DOHH2 (cell line): ENCODE measurements around the gene TCERG1L.

Source experiments
- H3F3A ChIP-seq: fragments of 200-600 bp; sonication (generic), shearing (Covaris generic); 2 replicates; pipeline ENCODE4 v1.6.0; 2016; ENCODE audit warnings: antibody characterized with exemption, mild to moderate bottlenecking; ENCODE audit not compliant: control insufficient read depth, insufficient read depth
- H3K27ac ChIP-seq: fragments of 200-600 bp; sonication (generic); 2 replicates; pipeline ENCODE4 v1.5.1; 2014; ENCODE audit warnings: low read depth, mild to moderate bottlenecking, low read length, moderate library complexity
- H3K27me3 ChIP-seq: fragments of 200-600 bp; sonication (generic); 2 replicates; pipeline ENCODE4 v1.6.1; 2014; ENCODE audit warnings: mild to moderate bottlenecking, low read length, mixed read lengths; ENCODE audit not compliant: control insufficient read depth
- H3K36me3 ChIP-seq: fragments of 200-600 bp; sonication (generic); 2 replicates; pipeline ENCODE4 v1.6.1; 2014; ENCODE audit warnings: mild to moderate bottlenecking, low read length, moderate library complexity, mixed read lengths; ENCODE audit not compliant: control insufficient read depth
- H3K4me1 ChIP-seq: fragments of 200-600 bp; sonication (generic); 2 replicates; pipeline ENCODE4 v1.6.1; 2014; ENCODE audit warnings: mild to moderate bottlenecking, low read length, mixed read lengths; ENCODE audit not compliant: control insufficient read depth
- H3K4me2 ChIP-seq: fragments of 200-600 bp; sonication (generic); 2 replicates; pipeline ENCODE4 v1.6.0; 2014; ENCODE audit warnings: mild to moderate bottlenecking, low read length, moderate library complexity
- H3K4me3 ChIP-seq: fragments of 200-600 bp; sonication (generic); 2 replicates; pipeline ENCODE4 v1.5.1; 2014; ENCODE audit warnings: mild to moderate bottlenecking, low read length, mixed read lengths
- H3K79me2 ChIP-seq: fragments of 200-600 bp; sonication (generic); 2 replicates; pipeline ENCODE4 v1.6.1; 2014; ENCODE audit warnings: mild to moderate bottlenecking, low read length, mixed read lengths; ENCODE audit not compliant: control insufficient read depth
- H3K9me2 ChIP-seq: fragments of 200-600 bp; sonication (generic); replicated peaks from 2 replicates; pipeline ENCODE4 v1.6.1; 2014; ENCODE audit warnings: mild to moderate bottlenecking, low read length, mixed read lengths; ENCODE audit not compliant: control insufficient read depth
- H3K9me3 ChIP-seq: fragments of 200-600 bp; sonication (generic); 2 replicates; pipeline ENCODE4 v1.6.1; 2014; ENCODE audit warnings: antibody characterized with exemption, low read length, mixed read lengths; ENCODE audit not compliant: control insufficient read depth, insufficient read depth
- H4K20me1 ChIP-seq: fragments of 200-600 bp; sonication (generic); 2 replicates; pipeline ENCODE4 v1.6.0; 2014; ENCODE audit warnings: low read depth, mild to moderate bottlenecking, antibody characterized with exemption, low read length, moderate library complexity; ENCODE audit not compliant: control insufficient read depth, insufficient read depth
- CTCF ChIP-seq: fragments of 200-600 bp; sonication (generic); IDR thresholded peaks from one replicate; pipeline ENCODE4 v1.5.1; 2014; ENCODE audit warnings: antibody characterized with exemption, mild to moderate bottlenecking, low read depth, low read length; ENCODE audit not compliant: poor library complexity, severe bottlenecking
- EZH2phosphoT487 ChIP-seq: fragments of 200-600 bp; sonication (generic); IDR thresholded peaks from 2 replicates; pipeline ENCODE4 v1.6.1; 2017; ENCODE audit warnings: borderline replicate concordance, mild to moderate bottlenecking, antibody characterized with exemption, low read length, moderate library complexity, mixed read lengths

Gene TCERG1L

GRCh38 chr10:131316321-131317075 is 5.0 kb upstream of the TCERG1L start:
- H4K20me1 ChIP-seq: no peaks in the 10 kb centered on the region
- no peaks in the 10 kb centered on the region for H3K79me2 ChIP-seq
- H3K27ac ChIP-seq: no peak overlapping the region
- no peaks in the 10 kb centered on the region for H3F3A ChIP-seq
- no peaks in the 10 kb centered on the region for H3K27me3 ChIP-seq
- H3K4me3 ChIP-seq: no peak overlapping the region
- no peaks in the 10 kb centered on the region for H3K4me1 ChIP-seq
- H3K36me3 ChIP-seq: no peaks in the 10 kb centered on the region
- TF ChIP-seq CTCF (no peak), EZH2phosphoT487 (no peak)
- no peaks in the 10 kb centered on the region for H3K9me2 ChIP-seq
- H3K9me3 ChIP-seq: no peaks in the 10 kb centered on the region; the same call in 1 of the 2 replicates
- H3K4me2 ChIP-seq: no peak overlapping the region

DNA sequence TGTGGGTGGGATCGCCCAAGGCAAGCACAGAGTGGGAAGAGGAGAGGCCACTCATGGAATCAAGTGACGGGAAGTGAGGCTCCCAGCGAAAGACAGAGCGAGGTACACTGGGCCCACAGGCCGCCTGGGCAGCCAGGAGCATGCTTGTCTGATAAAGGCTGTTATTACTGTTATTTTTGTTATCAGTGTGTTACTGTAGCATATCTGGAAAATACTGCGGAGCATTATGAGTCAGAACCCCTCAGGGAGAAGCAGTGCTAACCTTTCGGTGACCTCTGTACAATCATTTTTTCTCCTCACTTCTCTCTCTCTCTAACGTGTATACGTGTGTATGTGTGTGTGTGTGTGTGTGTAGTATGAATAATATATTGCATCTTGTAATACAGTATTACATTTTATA is 3.8 kb upstream of the TCERG1L start:
- no peak overlapping the region for H3K4me3 ChIP-seq
- no peaks in the 10 kb centered on the region for H4K20me1 ChIP-seq
- no peaks in the 10 kb centered on the region for H3K79me2 ChIP-seq
- H3K9me3 ChIP-seq: no peaks in the 10 kb centered on the region; the same call in 1 of the 2 replicates
- TF ChIP-seq EZH2phosphoT487 (no peak), CTCF (no peak)
- no peaks in the 10 kb centered on the region for H3K27me3 ChIP-seq
- H3K27ac ChIP-seq: no peak overlapping the region
- no peak overlapping the region for H3K4me2 ChIP-seq
- no peaks in the 10 kb centered on the region for H3K36me3 ChIP-seq
- no peaks in the 10 kb centered on the region for H3F3A ChIP-seq
- no peaks in the 10 kb centered on the region for H3K9me2 ChIP-seq
- H3K4me1 ChIP-seq: no peaks in the 10 kb centered on the region

DNA sequence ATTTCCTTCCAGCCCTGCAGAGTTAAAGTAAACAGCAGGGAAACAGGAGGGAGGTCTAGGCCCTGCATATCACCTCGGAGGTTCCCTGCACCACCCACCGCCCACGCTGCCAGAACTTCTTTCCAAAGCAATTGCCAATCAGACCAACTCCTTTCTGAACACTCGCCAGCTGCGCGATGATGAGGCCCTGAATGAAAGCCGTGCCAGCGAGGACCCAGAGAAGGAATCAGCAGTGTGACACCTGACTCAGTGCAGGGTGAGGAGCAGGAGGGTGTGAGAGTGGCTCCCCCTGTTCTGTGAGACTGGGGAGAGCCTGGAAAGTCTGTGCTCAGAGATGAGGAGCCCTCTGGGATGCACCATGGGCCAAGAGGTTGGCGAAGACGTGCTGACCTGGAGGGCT is 3.3 kb upstream of the TCERG1L start:
- H3F3A ChIP-seq: no peaks in the 10 kb centered on the region
- TF ChIP-seq CTCF (no peak), EZH2phosphoT487 (no peak)
- no peaks in the 10 kb centered on the region for H3K4me1 ChIP-seq
- no peak overlapping the region for H3K27ac ChIP-seq
- H3K36me3 ChIP-seq: no peaks in the 10 kb centered on the region
- no peaks in the 10 kb centered on the region for H3K9me2 ChIP-seq
- no peak overlapping the region for H3K4me3 ChIP-seq
- H3K79me2 ChIP-seq: no peaks in the 10 kb centered on the region
- H3K27me3 ChIP-seq: no peaks in the 10 kb centered on the region
- no peaks in the 10 kb centered on the region; the same call in 1 of the 2 replicates for H3K9me3 ChIP-seq
- H4K20me1 ChIP-seq: no peaks in the 10 kb centered on the region
- H3K4me2 ChIP-seq: no peak overlapping the region
